ENCODE data around the gene LRRC37A3. TPM values are rescaled to one million over a fixed set of nuclear protein-coding genes. Genes with fewer than 3 reads are reported as not detected.
A peak's percentile ranks its signal among the peaks of the same experiment; 100 is the strongest.
"Not testable (repeated sequence)": the region's sequence is repeated elsewhere in the genome, so short reads cannot be mapped to it uniquely, and the experiment has no call there.

Gene LRRC37A3
- polyA plus RNA-seq, 1 donor, result 11.6 TPM

GRCh38 chr17:64926430-64926829, 7.2 kb upstream of the LRRC37A3 start:
- DNase-seq (ENCODE audit: low read depth), result not testable (repeated sequence)

- not testable (repeated sequence) for DNase-seq (ENCODE audit: low read depth)
Observed at GRCh38 chr17:64925244-64925643, 6.0 kb upstream of the LRRC37A3 start.

- not testable (repeated sequence) for DNase-seq (ENCODE audit: low read depth)
Observed at GRCh38 chr17:64923051-64923568, 3.8 kb upstream of the LRRC37A3 start.

GRCh38 chr17:64920419-64921172, 1.3 kb upstream of the LRRC37A3 start:
- no peak for DNase-seq (ENCODE audit: low read depth)

GRCh38 chr17:64920026-64920418, 744 bp upstream of the LRRC37A3 start:
- DNase-seq (ENCODE audit: low read depth), result no peak

GRCh38 chr17:64918842-64919288, 413 bp downstream of the LRRC37A3 start:
- not testable (repeated sequence) for DNase-seq (ENCODE audit: low read depth)

GRCh38 chr17:64917540-64917939, 1.7 kb downstream of the LRRC37A3 start:
- DNase-seq (ENCODE audit: low read depth), result not testable (repeated sequence)

- DNase-seq (ENCODE audit: low read depth), result not testable (repeated sequence)
Observed at GRCh38 chr17:64915244-64915643, 4.0 kb downstream of the LRRC37A3 start.

- DNase-seq (ENCODE audit: low read depth), result not testable (repeated sequence)
Observed at GRCh38 chr17:64910191-64910514, 9.1 kb downstream of the LRRC37A3 start.

GRCh38 chr17:64909511-64910190, 9.6 kb downstream of the LRRC37A3 start:
- not testable (repeated sequence) for DNase-seq (ENCODE audit: low read depth)

- DNase-seq (ENCODE audit: low read depth), result not testable (repeated sequence)
Observed at GRCh38 chr17:64904069-64904468, 15.2 kb downstream of the LRRC37A3 start.

- DNase-seq (ENCODE audit: low read depth), result not testable (repeated sequence)
Observed at GRCh38 chr17:64897136-64897535, 22.1 kb downstream of the LRRC37A3 start.

GRCh38 chr17:64874210-64874609, 45.1 kb downstream of the LRRC37A3 start:
- not testable (repeated sequence) for DNase-seq (ENCODE audit: low read depth)

- DNase-seq (ENCODE audit: low read depth), result not testable (repeated sequence)
Observed at GRCh38 chr17:64847504-64848466, 71.5 kb downstream of the LRRC37A3 start.

- DNase-seq (ENCODE audit: low read depth), result not testable (repeated sequence)
Observed at GRCh38 chr17:64846892-64847291, 72.4 kb downstream of the LRRC37A3 start.

- not testable (repeated sequence) for DNase-seq (ENCODE audit: low read depth)
Observed at GRCh38 chr17:64843918-64844317, 75.4 kb downstream of the LRRC37A3 start.

GRCh38 chr17:64842900-64843299, 76.4 kb downstream of the LRRC37A3 start:
- not testable (repeated sequence) for DNase-seq (ENCODE audit: low read depth)

- not testable (repeated sequence) for DNase-seq (ENCODE audit: low read depth)
Observed at GRCh38 chr17:64840960-64841359, 78.3 kb downstream of the LRRC37A3 start.

GRCh38 chr17:64838513-64838912, 80.8 kb downstream of the LRRC37A3 start:
- DNase-seq (ENCODE audit: low read depth), result not testable (repeated sequence)

GRCh38 chr17:64837018-64837761, 82.1 kb downstream of the LRRC37A3 start:
- DNase-seq (ENCODE audit: low read depth), result peak; percentile 13

GRCh38 chr17:64836623-64837017, 82.7 kb downstream of the LRRC37A3 start:
- not testable (repeated sequence) for DNase-seq (ENCODE audit: low read depth)

Data from forelimb muscle (tissue), 1 donor.